NB4 (cell line): ENCODE measurements around the gene DLG2.

Experiments used
- MYC ChIP-seq: IDR thresholded peaks from 2 replicates; pipeline ENCODE4 v1.6.1; 2011; ENCODE audit warnings: low read depth, low read length
- POLR2A ChIP-seq: IDR thresholded peaks from 2 replicates; pipeline ENCODE4 v1.6.1; 2011; ENCODE audit warnings: mild to moderate bottlenecking; ENCODE audit not compliant: insufficient read length; ENCODE audit errors: extremely low read depth
- TF ChIP-seq, protein P1 (sequence below): IDR thresholded peaks from one replicate; pipeline ENCODE4 v1.5.1; 2012; ENCODE audit warnings: low read depth, low read length
- TF ChIP-seq, protein P2 (sequence below): IDR thresholded peaks from 2 replicates; pipeline ENCODE4 v1.6.1; 2011; ENCODE audit warnings: low read depth, low read length

- TF ChIP-seq POLR2A (no peak), MYC (no peak)
- TF ChIP-seq, protein P1, sequence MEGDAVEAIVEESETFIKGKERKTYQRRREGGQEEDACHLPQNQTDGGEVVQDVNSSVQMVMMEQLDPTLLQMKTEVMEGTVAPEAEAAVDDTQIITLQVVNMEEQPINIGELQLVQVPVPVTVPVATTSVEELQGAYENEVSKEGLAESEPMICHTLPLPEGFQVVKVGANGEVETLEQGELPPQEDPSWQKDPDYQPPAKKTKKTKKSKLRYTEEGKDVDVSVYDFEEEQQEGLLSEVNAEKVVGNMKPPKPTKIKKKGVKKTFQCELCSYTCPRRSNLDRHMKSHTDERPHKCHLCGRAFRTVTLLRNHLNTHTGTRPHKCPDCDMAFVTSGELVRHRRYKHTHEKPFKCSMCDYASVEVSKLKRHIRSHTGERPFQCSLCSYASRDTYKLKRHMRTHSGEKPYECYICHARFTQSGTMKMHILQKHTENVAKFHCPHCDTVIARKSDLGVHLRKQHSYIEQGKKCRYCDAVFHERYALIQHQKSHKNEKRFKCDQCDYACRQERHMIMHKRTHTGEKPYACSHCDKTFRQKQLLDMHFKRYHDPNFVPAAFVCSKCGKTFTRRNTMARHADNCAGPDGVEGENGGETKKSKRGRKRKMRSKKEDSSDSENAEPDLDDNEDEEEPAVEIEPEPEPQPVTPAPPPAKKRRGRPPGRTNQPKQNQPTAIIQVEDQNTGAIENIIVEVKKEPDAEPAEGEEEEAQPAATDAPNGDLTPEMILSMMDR: no peak
- TF ChIP-seq, protein P2, sequence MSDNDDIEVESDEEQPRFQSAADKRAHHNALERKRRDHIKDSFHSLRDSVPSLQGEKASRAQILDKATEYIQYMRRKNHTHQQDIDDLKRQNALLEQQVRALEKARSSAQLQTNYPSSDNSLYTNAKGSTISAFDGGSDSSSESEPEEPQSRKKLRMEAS: no peak
Observed at GRCh38 chr11:84526250-84526649, 1100.9 kb downstream of the DLG2 start.
